HG02840 (cell line): ENCODE data around the gene IL1B.

Source experiments
- ATAC-seq: cut with Tn5 transposase; IDR thresholded peaks from one replicate; pipeline ENCODE4 v1.9.1; 2021; ENCODE audit warnings: mild to moderate bottlenecking, moderate library complexity, moderate number of reproducible peaks; ENCODE audit not compliant: unreplicated experiment, low FRiP score

IL1B gene

GRCh38 chr2:112836695-112837117 lies at the start of gene IL1B:
TSS of gene IL1B (minus strand) at chr2:112836779. CDS start at chr2:112836229, 550 bp downstream.
- no peak for ATAC-seq

GRCh38 chr2:112886291-112886690 lies 49.7 kb upstream of the IL1B start:
- no peak for ATAC-seq

GRCh38 chr2:112885506-112885902 lies 48.9 kb upstream of the IL1B start:
- ATAC-seq: no peak

- ATAC-seq: no peak
Observed at GRCh38 chr2:112884869-112885505, 48.4 kb upstream of the IL1B start.

GRCh38 chr2:112883669-112884068 lies 47.1 kb upstream of the IL1B start:
- no peak for ATAC-seq

- ATAC-seq: no peak
Observed at GRCh38 chr2:112881217-112881985, 44.8 kb upstream of the IL1B start.

- ATAC-seq: no peak
Observed at GRCh38 chr2:112880696-112881095, 44.1 kb upstream of the IL1B start.

- ATAC-seq: no peak
Observed at GRCh38 chr2:112880091-112880531, 43.5 kb upstream of the IL1B start.

- no peak for ATAC-seq
Observed at GRCh38 chr2:112879491-112880041, 43.0 kb upstream of the IL1B start.

- ATAC-seq: no peak
Observed at GRCh38 chr2:112877423-112877822, 40.8 kb upstream of the IL1B start.

GRCh38 chr2:112876971-112877361 lies 40.4 kb upstream of the IL1B start:
- no peak for ATAC-seq

- no peak for ATAC-seq
Observed at GRCh38 chr2:112876257-112876970, 39.8 kb upstream of the IL1B start.

GRCh38 chr2:112870841-112871835 lies 34.6 kb upstream of the IL1B start:
- ATAC-seq: no peak

- ATAC-seq: no peak
Observed at GRCh38 chr2:112869258-112869842, 32.8 kb upstream of the IL1B start.

- no peak for ATAC-seq
Observed at GRCh38 chr2:112867701-112868631, 31.4 kb upstream of the IL1B start.

GRCh38 chr2:112866128-112866835 lies 29.7 kb upstream of the IL1B start:
- no peak for ATAC-seq

- ATAC-seq: no peak
Observed at GRCh38 chr2:112864072-112864471, 27.5 kb upstream of the IL1B start.
